Lower leg skin (tissue), 4 donors: ENCODE data around the gene CCDC27. TPM values are rescaled to one million over a fixed set of nuclear protein-coding genes. Genes with fewer than 3 reads are reported as not detected.

ENCODE experiments used
- DNase-seq, 2 donors: peaks; one replicate each; pipeline ENCODE4 v3.0.0-alpha.2; 2019; ENCODE audit warnings: low spot score in 2 of 2
- H3K4me3 ChIP-seq: fragments of 200-600 bp; sonication (generic); 2 replicates; pipeline ENCODE4 v1.5.1; 2017; ENCODE audit warnings: mild to moderate bottlenecking, low read depth; ENCODE audit not compliant: poor library complexity, severe bottlenecking
- CTCF ChIP-seq, 3 donors: fragments of 450-650 bp; IDR thresholded peaks; one replicate each; pipeline ENCODE4 v1.5.1; 2016; ENCODE audit warnings: antibody characterized with exemption in 3 of 3, mild to moderate bottlenecking in 3 of 3, moderate library complexity in 2 of 3
- POLR2A ChIP-seq, 2 donors: fragments of 450-650 bp; IDR thresholded peaks; one replicate each; pipeline ENCODE4 v1.6.1; 2016 to 2017; ENCODE audit warnings: antibody characterized with exemption in 2 of 2, mild to moderate bottlenecking in 1 of 2, moderate library complexity in 1 of 2
- WGBS, 2 donors: methylation state at CpG; one replicate each; pipeline ENCODE4 v1.1.5; 2018; 5-methylcytosine and 5-hydroxymethylcytosine counted together
- intact Hi-C: fragments of 100-400 bp; cut with DNase I; formaldehyde crosslinking; loops from one replicate; pipeline ENCODE4 v1.15.0; 2023; ENCODE audit warnings: low total_unique reads
- total RNA-seq, 4 donors: library from RNA; depleted of rRNA; stranded (reverse); fragments of >200 nt; gene quantifications; one replicate each; pipeline ENCODE4 v1.1.0, GENCODE V29; 2016

The CCDC27 gene
- total RNA-seq, 4 donors from 2014 or later = not detected

- intact Hi-C loops = no loop called here
- WGBS, 2 donors = 49 to 66% methylated on average over 29 to 32 of the region's 32 CpGs
- no peak overlapping the region for H3K4me3 ChIP-seq
- peak in 1 of 2 donors; percentile 84 for DNase-seq
- TF ChIP-seq CTCF (IDR thresholded peaks at IDR 0.05) (no peak), POLR2A (IDR thresholded peaks at IDR 0.05) (no peak)
These were observed 19.1 kb downstream of the CCDC27 start for GRCh38 chr1:3771108-3772026.

GRCh38 chr1:3772027-3772714, 19.9 kb downstream of the CCDC27 start:
- H3K4me3 ChIP-seq = peak overlapping the region; percentile 29
- 1 to 2% methylated on average over 23 to 35 of the region's 61 CpGs for WGBS, 2 donors
- intact Hi-C loops = no loop called here
- DNase-seq = peak; percentile 81 to 98
- TF ChIP-seq POLR2A (IDR thresholded peaks at IDR 0.05) = no peak
- no peak for TF ChIP-seq CTCF (IDR thresholded peaks at IDR 0.05)

DNA sequence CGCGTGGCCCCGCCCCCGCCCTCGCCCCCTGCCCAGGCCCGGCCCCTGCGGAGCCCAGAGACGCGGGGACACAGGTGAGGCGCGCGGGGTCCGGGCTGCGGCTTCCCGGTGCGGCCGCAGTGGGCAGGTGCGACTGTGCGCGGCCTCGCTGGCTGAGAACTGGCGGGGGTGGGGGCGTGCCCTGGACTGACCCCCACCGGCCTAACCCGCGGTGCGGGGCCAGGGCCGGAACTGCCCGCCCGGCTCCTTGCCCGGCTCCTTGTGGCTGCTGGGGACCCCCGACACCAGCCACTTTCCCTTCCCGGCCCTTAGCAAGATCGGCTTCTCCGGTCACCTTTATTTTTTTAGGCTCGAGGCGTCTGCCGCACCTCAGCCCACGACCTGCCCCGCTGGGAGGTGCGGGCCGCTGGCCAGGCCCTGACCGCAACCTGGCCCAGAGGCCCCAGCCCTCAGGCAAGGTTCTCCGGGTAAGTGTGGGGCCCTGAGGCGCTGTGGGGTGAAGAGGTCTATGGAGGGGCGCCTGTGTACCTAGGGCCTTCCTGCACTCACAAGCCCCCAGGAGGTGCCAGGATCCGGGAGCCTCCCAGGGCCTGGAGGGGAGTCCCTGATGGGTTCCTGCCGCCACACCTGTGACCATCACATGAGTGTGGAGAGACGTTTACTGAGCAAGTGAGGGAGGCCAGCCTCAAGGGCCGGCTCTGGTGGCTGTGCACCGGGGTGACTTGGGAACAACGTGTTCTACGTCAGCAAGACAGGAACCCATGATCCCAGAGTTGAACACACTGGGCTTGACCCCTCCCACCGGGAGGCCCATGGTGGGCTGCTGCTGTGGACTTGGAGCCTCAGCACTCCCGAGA, 20.7 kb downstream of the CCDC27 start, which contains the start of gene SMIM1:
Gene SMIM1 (plus strand): TSS at position 35 of the 857 bp plus-strand sequence. CDS start 2,625 bp downstream, outside the sequence.
- WGBS, 2 donors = 22 to 35% methylated on average over 23 to 36 of the region's 55 CpGs
- TF ChIP-seq POLR2A (IDR thresholded peaks at IDR 0.05) = no peak
- intact Hi-C loops = no loop called here
- H3K4me3 ChIP-seq = peak within 1 kb of the TSS; percentile 29
- peak in 1 of 2 donors; percentile 86 for DNase-seq

DNA sequence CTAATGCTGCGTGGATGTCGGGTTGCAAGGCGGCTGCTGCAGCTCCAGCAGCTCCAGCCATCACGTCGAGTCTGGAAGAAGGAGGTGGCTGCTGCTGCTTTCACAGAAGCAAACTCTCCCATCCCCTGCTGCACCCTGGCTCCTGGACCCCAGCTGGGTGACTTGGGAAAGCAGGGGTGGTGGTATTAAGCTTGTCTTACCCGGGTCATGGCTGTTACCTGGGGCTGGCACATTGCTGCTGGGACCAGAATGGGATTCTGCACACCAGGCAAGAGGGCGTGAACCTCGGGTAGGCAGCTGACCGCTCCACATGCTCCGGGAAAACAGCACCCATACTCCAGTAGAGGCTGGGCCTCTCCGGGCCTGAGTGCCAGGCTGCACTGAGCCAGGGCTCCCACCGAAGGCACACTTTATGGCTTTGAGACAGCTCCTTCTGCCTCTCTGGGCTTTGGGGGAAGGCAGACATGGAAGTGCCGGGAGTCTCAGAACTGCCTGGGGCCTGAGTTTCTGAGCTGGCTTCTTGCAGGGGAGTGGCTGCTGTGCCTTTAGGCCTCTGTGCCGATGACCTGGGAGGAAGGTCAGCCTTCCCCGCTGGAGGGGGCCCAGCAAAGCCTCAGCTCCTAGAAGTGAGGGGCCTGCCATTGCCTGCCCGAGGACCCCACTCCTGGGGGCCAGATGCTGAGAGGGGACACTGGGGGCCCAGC, 21.5 kb downstream of the CCDC27 start:
- WGBS, 2 donors = 56 to 59% methylated on average over 12 to 16 of the region's 16 CpGs
- TF ChIP-seq CTCF (IDR thresholded peaks at IDR 0.05) (no peak), POLR2A (IDR thresholded peaks at IDR 0.05) (no peak)
- intact Hi-C loops = no loop called here
- DNase-seq = peak in 1 of 2 donors; percentile 85
- no peak overlapping the region for H3K4me3 ChIP-seq

DNA sequence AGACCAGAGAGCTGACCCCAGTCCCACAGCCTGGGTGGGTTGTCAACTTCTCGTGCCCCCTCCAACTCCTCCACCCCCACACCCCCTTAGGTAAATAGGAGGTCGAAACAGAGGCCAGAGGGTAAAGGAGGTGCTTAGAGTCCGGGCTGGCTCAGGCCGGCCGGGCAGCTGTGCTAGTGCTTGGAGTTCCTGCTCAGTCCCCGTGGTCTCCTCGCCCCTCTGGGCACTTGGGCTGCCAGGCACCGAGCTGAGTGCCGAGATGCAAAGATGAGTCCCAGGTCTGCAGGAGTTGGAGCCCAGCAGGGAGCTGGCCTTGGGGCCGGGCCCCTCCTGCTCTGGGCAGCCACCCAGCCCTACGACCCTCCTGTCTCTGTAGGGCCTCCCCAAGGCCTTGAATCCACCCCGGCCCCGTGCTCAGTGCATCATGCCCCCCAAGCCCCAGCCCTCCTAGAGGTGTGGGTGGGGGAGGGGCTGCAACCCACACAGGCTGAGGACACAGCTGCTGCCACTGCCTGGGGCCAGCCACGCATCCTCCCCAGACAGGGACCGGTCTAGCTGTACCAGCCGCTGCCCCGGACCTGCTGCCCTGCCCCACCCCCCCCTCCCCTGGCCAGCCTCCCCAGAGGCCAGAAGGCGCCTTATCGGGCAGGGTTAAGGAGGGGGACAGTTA, 22.2 kb downstream of the CCDC27 start:
- no peak for DNase-seq
- 72 to 80% methylated on average over 5 to 11 of the region's 19 CpGs for WGBS, 2 donors
- intact Hi-C loops = no loop called here

More for the DNA sequence above, 22.2 kb downstream of the CCDC27 start:
- TF ChIP-seq CTCF (IDR thresholded peaks at IDR 0.05) (no peak), POLR2A (IDR thresholded peaks at IDR 0.05) (no peak)
- H3K4me3 ChIP-seq = no peak overlapping the region
